Peyer's patch (tissue), 4 donors: ENCODE measurements around the gene LEMD1. TPM values are rescaled to one million over a fixed set of nuclear protein-coding genes. Genes with fewer than 3 reads are reported as not detected.
"Not testable (repeated sequence)": the region's sequence is repeated elsewhere in the genome, so short reads cannot be mapped to it uniquely, and the experiment has no call there.

Source experiments
- DNase-seq, 3 donors: peaks; one replicate each; pipeline ENCODE4 v3.0.0-alpha.2; 2017 to 2019
- H3K27ac ChIP-seq, 4 donors: fragments of 200-600 bp; sonication (generic); one replicate each; pipeline ENCODE4 v1.5.1; 2016 to 2019
- H3K27me3 ChIP-seq, 2 donors: fragments of 200-600 bp; sonication (generic); one replicate each; pipeline ENCODE4 v1.5.1; 2019
- H3K36me3 ChIP-seq, 3 donors: fragments of 200-600 bp; sonication (generic); one replicate each; pipeline ENCODE4 v1.5.1; 2016 to 2019
- H3K4me1 ChIP-seq, 4 donors: fragments of 200-600 bp; sonication (generic); one replicate each; pipeline ENCODE4 v1.5.1; 2016 to 2019
- H3K4me3 ChIP-seq, 4 donors: fragments of 200-600 bp; sonication (generic); 1 replicate in 3 of 4; 2 replicates in 1 of 4; pipeline ENCODE4 v1.5.1; 2016 to 2019; ENCODE audit warnings: mild to moderate bottlenecking in 1 of 4
- H3K9me3 ChIP-seq, 4 donors: fragments of 200-600 bp; sonication (generic); one replicate each; pipeline ENCODE4 v1.5.1; 2016 to 2019; ENCODE audit warnings: mild to moderate bottlenecking in 1 of 4
- POLR2A ChIP-seq, 2 donors: fragments of 450-650 bp; IDR thresholded peaks; one replicate each; pipeline ENCODE4 v1.5.1; 2017; ENCODE audit warnings: antibody characterized with exemption in 2 of 2, mild to moderate bottlenecking in 2 of 2, moderate library complexity in 2 of 2
- total RNA-seq, 4 donors: library from RNA; depleted of rRNA; stranded (reverse); fragments of >200 nt; gene quantifications; one replicate each; pipeline ENCODE4 v1.1.0, GENCODE V29; 2016
- TF ChIP-seq, protein P1 (sequence below), 6 experiments: fragments of 450-650 bp in 4 of 6; fragments of 200-600 bp in 2 of 6; sonication (generic) in 1 of 6; IDR thresholded peaks; one replicate each; pipeline ENCODE4 v1.5.1; 2017 to 2019; ENCODE audit warnings: antibody characterized with exemption in 6 of 6, mild to moderate bottlenecking in 3 of 6, moderate library complexity in 1 of 6

Gene LEMD1
- total RNA-seq, 4 donors from 2014 or later, result 2.4 to 3.7 TPM; not detected in 2

DNA sequence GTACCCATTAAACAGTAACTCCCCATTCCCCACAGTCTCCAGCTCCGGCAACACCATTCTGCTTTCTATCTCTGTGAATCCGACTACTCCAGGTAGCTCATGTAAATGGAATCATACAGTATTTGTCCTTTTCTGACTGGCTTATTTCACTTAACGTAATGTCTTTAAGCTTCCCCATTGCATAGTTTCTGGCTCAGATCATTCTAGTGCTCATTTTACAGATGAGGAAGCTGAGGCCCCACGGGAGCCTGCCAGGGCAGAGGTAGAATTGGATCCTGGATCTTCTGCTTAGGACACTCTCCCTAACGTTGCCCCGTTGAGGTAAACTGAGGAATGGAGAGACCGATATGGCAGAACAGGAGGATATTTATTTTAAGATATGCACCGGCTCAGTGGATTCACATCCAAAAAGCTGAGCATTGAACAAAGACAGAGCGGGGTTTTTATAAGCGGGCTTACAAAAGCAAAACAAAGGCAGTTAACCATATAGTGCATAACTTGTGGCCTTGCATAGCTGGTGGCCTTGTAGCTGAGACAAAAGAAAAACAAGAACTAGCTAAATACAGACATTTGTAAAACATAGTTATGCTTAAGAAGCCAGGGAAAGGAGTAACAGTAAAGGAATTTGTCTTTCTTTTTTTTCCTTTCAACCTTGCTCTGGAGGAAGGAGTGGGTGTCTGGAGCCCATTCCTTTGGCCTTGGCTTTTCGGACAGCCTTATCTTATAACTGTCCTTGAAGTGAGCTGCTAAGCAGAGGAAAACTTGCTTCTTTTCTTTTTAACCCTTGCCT lies 49.8 kb downstream of the LEMD1 start:
- H3K27ac ChIP-seq, result no peak overlapping the region
- H3K27me3 ChIP-seq, result no peaks in the 10 kb centered on the region
- TF ChIP-seq, protein P1, sequence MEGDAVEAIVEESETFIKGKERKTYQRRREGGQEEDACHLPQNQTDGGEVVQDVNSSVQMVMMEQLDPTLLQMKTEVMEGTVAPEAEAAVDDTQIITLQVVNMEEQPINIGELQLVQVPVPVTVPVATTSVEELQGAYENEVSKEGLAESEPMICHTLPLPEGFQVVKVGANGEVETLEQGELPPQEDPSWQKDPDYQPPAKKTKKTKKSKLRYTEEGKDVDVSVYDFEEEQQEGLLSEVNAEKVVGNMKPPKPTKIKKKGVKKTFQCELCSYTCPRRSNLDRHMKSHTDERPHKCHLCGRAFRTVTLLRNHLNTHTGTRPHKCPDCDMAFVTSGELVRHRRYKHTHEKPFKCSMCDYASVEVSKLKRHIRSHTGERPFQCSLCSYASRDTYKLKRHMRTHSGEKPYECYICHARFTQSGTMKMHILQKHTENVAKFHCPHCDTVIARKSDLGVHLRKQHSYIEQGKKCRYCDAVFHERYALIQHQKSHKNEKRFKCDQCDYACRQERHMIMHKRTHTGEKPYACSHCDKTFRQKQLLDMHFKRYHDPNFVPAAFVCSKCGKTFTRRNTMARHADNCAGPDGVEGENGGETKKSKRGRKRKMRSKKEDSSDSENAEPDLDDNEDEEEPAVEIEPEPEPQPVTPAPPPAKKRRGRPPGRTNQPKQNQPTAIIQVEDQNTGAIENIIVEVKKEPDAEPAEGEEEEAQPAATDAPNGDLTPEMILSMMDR (IDR thresholded peaks at IDR 0.05), result no peak
- DNase-seq, result peak in 1 of 3 donors; percentile 1
- H3K36me3 ChIP-seq, result no peaks in the 10 kb centered on the region
- H3K4me3 ChIP-seq, result no peak overlapping the region
- H3K4me1 ChIP-seq, result peaks cover 0 to 14% (median 0%) of the 10 kb centered on the region in 4 donors
- H3K9me3 ChIP-seq, result no peaks in the 10 kb centered on the region

DNA sequence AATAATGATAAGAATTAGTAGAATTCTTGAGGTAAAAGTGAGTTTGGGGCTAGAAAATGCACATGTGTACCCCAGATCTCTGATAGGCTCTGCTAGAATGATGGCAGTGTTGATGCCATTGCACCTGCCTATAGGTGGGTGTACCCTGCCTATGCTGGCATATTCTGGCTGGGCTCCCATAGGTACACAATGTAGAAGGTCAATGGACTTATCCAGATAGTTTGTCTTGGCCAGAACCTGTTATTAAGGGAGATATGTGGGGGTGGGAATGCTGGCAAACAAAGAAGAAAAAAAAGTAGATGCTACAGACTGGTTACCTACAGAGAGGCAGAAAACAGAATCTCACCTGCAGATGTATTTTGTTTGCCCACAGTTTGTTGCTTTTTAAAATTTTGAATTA lies 51.1 kb downstream of the LEMD1 start:
- no peaks in the 10 kb centered on the region for H3K36me3 ChIP-seq
- no peaks in the 10 kb centered on the region for H3K9me3 ChIP-seq
- no peak for DNase-seq
- H3K27me3 ChIP-seq, result no peaks in the 10 kb centered on the region
- H3K4me1 ChIP-seq, result peaks cover 0 to 12% (median 0%) of the 10 kb centered on the region in 4 donors
- TF ChIP-seq, protein P1 (IDR thresholded peaks at IDR 0.05), result no peak
- no peak for TF ChIP-seq POLR2A (IDR thresholded peaks at IDR 0.05)
- H3K4me3 ChIP-seq, result no peak overlapping the region
- H3K27ac ChIP-seq, result no peak overlapping the region

- H3K4me3 ChIP-seq, result no peak overlapping the region
- H3K36me3 ChIP-seq, result no peaks in the 10 kb centered on the region
- DNase-seq, result peak in 1 of 3 donors; percentile 11
- H3K27me3 ChIP-seq, result no peaks in the 10 kb centered on the region
- H3K9me3 ChIP-seq, result no peaks in the 10 kb centered on the region
- TF ChIP-seq POLR2A (IDR thresholded peaks at IDR 0.05), result no peak
- TF ChIP-seq, protein P1 (IDR thresholded peaks at IDR 0.05), result no peak
- H3K27ac ChIP-seq, result no peak overlapping the region
- H3K4me1 ChIP-seq, result peaks cover 0 to 12% (median 0%) of the 10 kb centered on the region in 4 donors
Observed at GRCh38 chr1:205369701-205370123, 52.1 kb downstream of the LEMD1 start.

DNA sequence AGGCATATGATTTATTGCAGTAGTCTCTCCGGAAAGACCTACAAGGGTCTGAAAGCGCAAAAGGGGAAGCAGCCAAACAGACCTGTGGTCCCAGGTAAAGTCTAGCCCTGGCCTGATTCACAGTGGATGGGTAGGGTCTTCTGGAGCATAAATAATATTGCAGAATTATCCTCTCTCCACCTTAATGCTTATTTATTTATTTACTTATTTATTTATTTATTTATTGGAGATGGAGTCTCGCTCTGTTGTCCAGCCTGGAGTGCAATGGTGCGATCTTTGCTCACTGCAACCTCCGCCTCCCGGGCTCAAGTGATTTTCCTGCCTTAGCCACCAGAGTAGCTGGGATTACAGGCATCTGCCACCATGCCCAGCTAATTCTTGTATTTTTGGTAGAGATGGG lies 53.4 kb downstream of the LEMD1 start:
- peak in 1 of 3 donors; percentile 9 for DNase-seq
- no peak overlapping the region for H3K27ac ChIP-seq
- H3K36me3 ChIP-seq, result no peaks in the 10 kb centered on the region
- no peaks in the 10 kb centered on the region for H3K9me3 ChIP-seq
- peaks cover 0 to 4% (median 0%) of the 10 kb centered on the region in 4 donors for H3K4me1 ChIP-seq
- no peak overlapping the region for H3K4me3 ChIP-seq
- no peak for TF ChIP-seq POLR2A (IDR thresholded peaks at IDR 0.05)
- TF ChIP-seq, protein P1 (IDR thresholded peaks at IDR 0.05), result no peak
- no peaks in the 10 kb centered on the region for H3K27me3 ChIP-seq

DNA sequence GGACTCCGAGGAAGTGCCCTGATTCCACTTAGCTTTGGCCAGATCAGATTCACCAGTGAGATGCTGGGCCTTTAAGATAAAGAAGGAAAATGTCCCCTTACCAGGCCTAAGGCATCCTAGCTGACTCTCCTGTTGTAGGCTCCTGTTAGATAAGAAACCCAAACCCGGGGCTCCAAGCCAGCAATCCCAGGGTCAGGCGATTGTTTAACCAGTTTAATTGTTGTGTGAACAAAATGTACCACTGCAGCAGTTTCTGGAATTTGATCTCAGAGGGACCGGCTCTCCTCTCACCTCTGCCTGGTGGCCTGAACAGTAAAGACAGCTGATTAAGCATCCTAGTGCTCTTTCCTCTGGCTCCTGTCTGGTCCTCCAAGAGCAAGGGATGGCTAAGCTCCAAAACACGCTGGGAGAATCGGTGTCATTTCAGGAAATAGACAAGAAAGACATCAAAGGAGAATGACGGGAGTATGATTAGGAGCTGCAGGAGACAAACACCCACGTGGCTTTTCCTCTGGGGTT lies 55.9 kb downstream of the LEMD1 start:
- DNase-seq, result peak in 2 of 3 donors; percentile 7 to 55
- H3K27ac ChIP-seq, result no peak overlapping the region
- H3K36me3 ChIP-seq, result no peaks in the 10 kb centered on the region
- H3K4me3 ChIP-seq, result no peak overlapping the region
- no peaks in the 10 kb centered on the region for H3K27me3 ChIP-seq
- TF ChIP-seq POLR2A (IDR thresholded peaks at IDR 0.05), result no peak
- TF ChIP-seq, protein P1 (IDR thresholded peaks at IDR 0.05), result no peak
- H3K4me1 ChIP-seq, result peaks cover 0 to 4% (median 0%) of the 10 kb centered on the region in 4 donors
- H3K9me3 ChIP-seq, result no peaks in the 10 kb centered on the region

- not testable (repeated sequence) for H3K9me3 ChIP-seq, H3K27ac ChIP-seq, H3K27me3 ChIP-seq, DNase-seq, H3K4me1 ChIP-seq, H3K36me3 ChIP-seq, H3K4me3 ChIP-seq
Observed at GRCh38 chr1:205365086-205365485, 56.8 kb downstream of the LEMD1 start.
